Peyer's patch (tissue), 4 donors: ENCODE measurements around the gene MIOX.

Experiments
- POLR2A ChIP-seq, 2 donors: fragments of 450-650 bp; IDR thresholded peaks; one replicate each; pipeline ENCODE4 v1.5.1; 2017; ENCODE audit warnings: antibody characterized with exemption in 2 of 2, mild to moderate bottlenecking in 2 of 2, moderate library complexity in 2 of 2
- TF ChIP-seq, protein P1 (sequence below), 6 experiments: fragments of 450-650 bp in 4 of 6; fragments of 200-600 bp in 2 of 6; sonication (generic) in 1 of 6; IDR thresholded peaks; one replicate each; pipeline ENCODE4 v1.5.1; 2017 to 2019; ENCODE audit warnings: antibody characterized with exemption in 6 of 6, mild to moderate bottlenecking in 3 of 6, moderate library complexity in 1 of 6

DNA sequence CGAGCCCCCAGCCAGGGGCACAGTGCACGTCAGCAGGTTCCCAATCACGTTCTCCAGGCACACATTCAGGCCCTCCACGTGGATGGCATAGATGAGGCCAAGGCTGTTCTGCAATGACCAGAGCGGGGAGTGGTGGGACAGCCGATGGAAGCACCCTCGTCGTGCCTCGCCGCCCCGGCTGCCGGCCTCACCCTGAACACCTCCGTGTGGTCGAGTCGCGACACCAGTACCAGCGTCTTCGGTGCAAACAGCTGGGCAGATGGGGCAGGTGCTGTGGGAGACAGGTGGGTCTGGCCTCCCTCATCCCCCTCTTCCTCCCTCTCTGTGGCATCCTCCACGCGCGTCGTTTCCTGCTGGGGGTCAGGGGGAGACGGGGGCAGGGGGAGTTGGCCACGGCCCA lies 19.3 kb upstream of the MIOX start:
- TF ChIP-seq, protein P1, sequence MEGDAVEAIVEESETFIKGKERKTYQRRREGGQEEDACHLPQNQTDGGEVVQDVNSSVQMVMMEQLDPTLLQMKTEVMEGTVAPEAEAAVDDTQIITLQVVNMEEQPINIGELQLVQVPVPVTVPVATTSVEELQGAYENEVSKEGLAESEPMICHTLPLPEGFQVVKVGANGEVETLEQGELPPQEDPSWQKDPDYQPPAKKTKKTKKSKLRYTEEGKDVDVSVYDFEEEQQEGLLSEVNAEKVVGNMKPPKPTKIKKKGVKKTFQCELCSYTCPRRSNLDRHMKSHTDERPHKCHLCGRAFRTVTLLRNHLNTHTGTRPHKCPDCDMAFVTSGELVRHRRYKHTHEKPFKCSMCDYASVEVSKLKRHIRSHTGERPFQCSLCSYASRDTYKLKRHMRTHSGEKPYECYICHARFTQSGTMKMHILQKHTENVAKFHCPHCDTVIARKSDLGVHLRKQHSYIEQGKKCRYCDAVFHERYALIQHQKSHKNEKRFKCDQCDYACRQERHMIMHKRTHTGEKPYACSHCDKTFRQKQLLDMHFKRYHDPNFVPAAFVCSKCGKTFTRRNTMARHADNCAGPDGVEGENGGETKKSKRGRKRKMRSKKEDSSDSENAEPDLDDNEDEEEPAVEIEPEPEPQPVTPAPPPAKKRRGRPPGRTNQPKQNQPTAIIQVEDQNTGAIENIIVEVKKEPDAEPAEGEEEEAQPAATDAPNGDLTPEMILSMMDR (IDR thresholded peaks at IDR 0.05), result no peak
- TF ChIP-seq POLR2A (IDR thresholded peaks at IDR 0.05), result no peak
